HCT116 (cell line): ENCODE measurements around the gene SENP3. TPM values are rescaled to one million over a fixed set of nuclear protein-coding genes. Genes with fewer than 3 reads are reported as not detected.
A peak's percentile ranks its signal among the peaks of the same experiment; 100 is the strongest.

Experiments used
- ATAC-seq: fragments of 200-7000 bp; cut with Tn5 transposase; 2 replicates; pipeline ENCODE4 v1.9.1; 2020; ENCODE audit warnings: mild to moderate bottlenecking, moderate library complexity
- BruUV-seq: library from RNA; stranded (reverse); fragments of 400-500 nt; replicated peaks from 2 replicates; lab custom pipeline; 2021; lab: Mats Ljungman, UMichigan
- CTCF ChIA-PET: fragments of 300-600 bp; sonication (Branson Sonifier 250); formaldehyde crosslinking; loops from one replicate; lab custom pipeline; 2021; ENCODE audit warnings: antibody characterized with exemption; lab: Charles Lee
- POLR2A ChIA-PET: fragments of 300-600, 350-600 bp; sonication (Branson Sonifier 250); formaldehyde crosslinking; loops from one replicate; lab custom pipeline; 2021; ENCODE audit warnings: antibody characterized with exemption; lab: Charles Lee
- RAD21 ChIA-PET, 2 experiments: fragments of 300-600 bp; sonication (Branson Sonifier 250); formaldehyde crosslinking; loops; one replicate each; lab custom pipeline; 2023; ENCODE audit warnings: low total read pairs in 2 of 2; ENCODE audit not compliant: uncharacterized antibody in 2 of 2, unreplicated experiment in 2 of 2, low non-redundant PET in 1 of 2; lab: Charles Lee
- DNase-seq: peaks from one replicate; pipeline ENCODE4 v3.0.0-alpha.2; 2010; ENCODE audit warnings: low read depth, low spot score
- H2AFZ ChIP-seq: fragments of 200-600 bp; shearing (Covaris generic), sonication (generic); 2 replicates; pipeline ENCODE4 v1.6.1; 2017; ENCODE audit warnings: low read depth, mixed run types, mixed read lengths, antibody characterized with exemption, low read length; ENCODE audit not compliant: poor library complexity, severe bottlenecking
- H3K27ac ChIP-seq: 2 replicates; pipeline ENCODE4 v1.5.1; 2012; ENCODE audit warnings: low read depth, low read length
- H3K27me3 ChIP-seq: fragments of 200-600 bp; sonication (generic); 2 replicates; pipeline ENCODE4 v1.6.1; 2016; ENCODE audit warnings: mixed run types, low read length, mixed read lengths; ENCODE audit not compliant: insufficient read depth
- H3K36me3 ChIP-seq, 2 experiments: fragments of 200-500 bp in 1 of 2; fragments of 200-600 bp in 1 of 2; sonication (Bioruptor generic) in 1 of 2; sonication (generic) in 1 of 2; 2 replicates each; pipeline versions ENCODE4 v1.5.1 to v1.6.1; 2014 to 2016; ENCODE audit warnings: low read length in 2 of 2, inconsistent platforms in 1 of 2, mixed read lengths in 1 of 2, mixed run types in 1 of 2; ENCODE audit not compliant: insufficient read depth in 2 of 2, control insufficient read depth in 1 of 2
- H3K4me1 ChIP-seq, 2 experiments: fragments of 200-600 bp in 1 of 2; sonication (generic) in 1 of 2; 2 replicates each; pipeline versions ENCODE4 v1.5.1 to v1.6.1; 2012 to 2017; ENCODE audit warnings: low read length in 2 of 2, inconsistent platforms in 1 of 2, mild to moderate bottlenecking in 1 of 2, mixed read lengths in 1 of 2, mixed run types in 1 of 2, moderate library complexity in 1 of 2; ENCODE audit not compliant: insufficient read depth in 2 of 2, control insufficient read depth in 1 of 2
- H3K4me2 ChIP-seq: fragments of 200-600 bp; sonication (generic); 2 replicates; pipeline ENCODE4 v1.6.1; 2017; ENCODE audit warnings: mixed run types, low read length, mixed read lengths
- H3K4me3 ChIP-seq, 2 experiments: fragments of 200-600 bp in 1 of 2; sonication (generic) in 1 of 2; replicated peaks in 1 of 2; 2 replicates each; pipeline ENCODE4 v1.5.1; 2011 to 2016; ENCODE audit warnings: low read length in 2 of 2, control low read depth in 1 of 2, low read depth in 1 of 2, mild to moderate bottlenecking in 1 of 2, mixed read lengths in 1 of 2, mixed run types in 1 of 2
- H3K79me2 ChIP-seq: fragments of 200-600 bp; sonication (generic); 2 replicates; pipeline ENCODE4 v1.6.1; 2017; ENCODE audit warnings: mild to moderate bottlenecking, mixed run types, low read length, moderate library complexity, mixed read lengths; ENCODE audit not compliant: insufficient read depth
- H3K9ac ChIP-seq: fragments of 200-600 bp; sonication (generic); 2 replicates; pipeline ENCODE4 v1.6.1; 2016; ENCODE audit warnings: low read length, mixed read lengths
- H3K9me2 ChIP-seq: fragments of 200-600 bp; sonication (generic), shearing (Covaris generic); 2 replicates; pipeline ENCODE4 v1.6.1; 2017; ENCODE audit warnings: mixed run types, mild to moderate bottlenecking, moderate library complexity; ENCODE audit not compliant: insufficient read depth
- H3K9me3 ChIP-seq, 2 experiments: fragments of 200-500 bp in 1 of 2; fragments of 200-600 bp in 1 of 2; sonication (Bioruptor generic) in 1 of 2; sonication (generic) in 1 of 2; 2 replicates each; pipeline ENCODE4 v1.6.1; 2014 to 2017; ENCODE audit warnings: low read length in 2 of 2, mixed read lengths in 2 of 2, inconsistent platforms in 1 of 2, low read depth in 1 of 2, mild to moderate bottlenecking in 1 of 2, mixed run types in 1 of 2, moderate library complexity in 1 of 2; ENCODE audit not compliant: control insufficient read depth in 1 of 2, insufficient read depth in 1 of 2
- H4K20me1 ChIP-seq: fragments of 200-600 bp; sonication (generic), shearing (Covaris generic); 2 replicates; pipeline ENCODE4 v1.6.1; 2017; ENCODE audit warnings: mixed run types, mild to moderate bottlenecking, moderate library complexity; ENCODE audit not compliant: insufficient read depth
- ATF3 ChIP-seq: IDR thresholded peaks from 2 replicates; pipeline ENCODE4 v1.6.1; 2012
- CBX3 ChIP-seq: IDR thresholded peaks from 2 replicates; pipeline ENCODE4 v1.6.1; 2012; ENCODE audit warnings: low read depth
- CEBPB ChIP-seq: IDR thresholded peaks from 2 replicates; pipeline ENCODE4 v1.6.1; 2012; ENCODE audit warnings: low read depth
- EZH2 ChIP-seq: fragments of 200-600 bp; sonication (generic); IDR thresholded peaks from 2 replicates; pipeline ENCODE4 v1.6.1; 2017; ENCODE audit warnings: antibody characterized with exemption, mixed run types
- EZH2phosphoT487 ChIP-seq: fragments of 200-600 bp; IDR thresholded peaks from 2 replicates; pipeline ENCODE4 v1.6.1; 2018; ENCODE audit warnings: antibody characterized with exemption, borderline replicate concordance
- POLR2AphosphoS5 ChIP-seq: IDR thresholded peaks from 2 replicates; pipeline ENCODE4 v1.6.1; 2011; ENCODE audit warnings: mild to moderate bottlenecking, low read depth, low read length, moderate library complexity
- RAD21 ChIP-seq: IDR thresholded peaks from 2 replicates; pipeline ENCODE4 v1.6.1; 2012; ENCODE audit warnings: low read depth, mild to moderate bottlenecking
- REST ChIP-seq: IDR thresholded peaks from 2 replicates; pipeline ENCODE4 v1.6.1; 2012; ENCODE audit warnings: low read depth
- SIN3A ChIP-seq: IDR thresholded peaks from 2 replicates; pipeline ENCODE4 v1.6.1; 2012; ENCODE audit warnings: low read depth
- TCF7L2 ChIP-seq: IDR thresholded peaks from 2 replicates; pipeline ENCODE4 v1.7.0; 2011; ENCODE audit warnings: borderline replicate concordance, inconsistent platforms; ENCODE audit not compliant: insufficient read depth, insufficient read length; ENCODE audit errors: extremely low read depth
- intact Hi-C: fragments of 100-400 bp; cut with micrococcal nuclease; formaldehyde crosslinking; loops from 2 replicates; pipeline ENCODE4 v1.10.0; 2022
- total RNA-seq: library from RNA; stranded (reverse); gene quantifications from one replicate; pipeline ENCODE4 v1.2.1, GENCODE V29; 2021; ENCODE audit not compliant: unreplicated experiment

The SENP3 gene
- total RNA-seq, 1 experiment from 2014 or later = 73.8 TPM

- no peak for TF ChIP-seq SIN3A
- TF ChIP-seq TCF7L2 = no peak
- TF ChIP-seq CEBPB = no peak
- TF ChIP-seq EZH2phosphoT487 = no peak
- no peak for TF ChIP-seq REST
- TF ChIP-seq RAD21 = no peak
- no peak for TF ChIP-seq CBX3
- no peak for TF ChIP-seq EZH2
Measured at GRCh38 chr17:7574176-7574953, 12.6 kb downstream of the SENP3 start (continued).

- ChIA-PET POLR2A (no interaction called here), RAD21 (no interaction called here), CTCF (no interaction called here)
- H3K4me1 ChIP-seq = peaks cover 8 to 79% of the 10 kb centered on the region in 2 experiments; a peak in 3 of 4 replicates
- no peak overlapping the region for H3K27ac ChIP-seq
- peak overlapping the region; percentile 100 for H3K9ac ChIP-seq
- H3K4me2 ChIP-seq = peak overlapping the region; percentile 97
- DNase-seq (no peak), ATAC-seq (no peak)
- BruUV-seq = no TSS peak
- H3K9me2 ChIP-seq = no peaks in the 10 kb centered on the region
- H3K27me3 ChIP-seq = no peaks in the 10 kb centered on the region
- no peak for TF ChIP-seq POLR2AphosphoS5
- peak; percentile 44; the same call in 1 of the 2 replicates for TF ChIP-seq SIN3A
- TF ChIP-seq ATF3 = no peak
- intact Hi-C loops = no loop called here
- peaks cover 33 to 65% of the 10 kb centered on the region in 2 experiments for H3K36me3 ChIP-seq
- H4K20me1 ChIP-seq = peaks cover 35% of the 10 kb centered on the region; the same call in 1 of the 2 replicates
- no peak overlapping the region for H2AFZ ChIP-seq
- no peaks in the 10 kb centered on the region for H3K9me3 ChIP-seq
- peak overlapping the region in 1 of 2 experiments; percentile 100; a peak in 1 of 4 replicates for H3K4me3 ChIP-seq
- peaks cover 64% of the 10 kb centered on the region for H3K79me2 ChIP-seq
Measured at GRCh38 chr17:7575481-7575883, 13.8 kb downstream of the SENP3 start.
